ENCODE measurements around the gene ILDR2.

Gene ILDR2, protein sequence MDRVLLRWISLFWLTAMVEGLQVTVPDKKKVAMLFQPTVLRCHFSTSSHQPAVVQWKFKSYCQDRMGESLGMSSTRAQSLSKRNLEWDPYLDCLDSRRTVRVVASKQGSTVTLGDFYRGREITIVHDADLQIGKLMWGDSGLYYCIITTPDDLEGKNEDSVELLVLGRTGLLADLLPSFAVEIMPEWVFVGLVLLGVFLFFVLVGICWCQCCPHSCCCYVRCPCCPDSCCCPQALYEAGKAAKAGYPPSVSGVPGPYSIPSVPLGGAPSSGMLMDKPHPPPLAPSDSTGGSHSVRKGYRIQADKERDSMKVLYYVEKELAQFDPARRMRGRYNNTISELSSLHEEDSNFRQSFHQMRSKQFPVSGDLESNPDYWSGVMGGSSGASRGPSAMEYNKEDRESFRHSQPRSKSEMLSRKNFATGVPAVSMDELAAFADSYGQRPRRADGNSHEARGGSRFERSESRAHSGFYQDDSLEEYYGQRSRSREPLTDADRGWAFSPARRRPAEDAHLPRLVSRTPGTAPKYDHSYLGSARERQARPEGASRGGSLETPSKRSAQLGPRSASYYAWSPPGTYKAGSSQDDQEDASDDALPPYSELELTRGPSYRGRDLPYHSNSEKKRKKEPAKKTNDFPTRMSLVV

GRCh38 chr1:166975361-166976129, at the start of gene ILDR2:
Gene ILDR2 (minus strand): TSS chr1:166975540. CDS start chr1:166975268, 272 bp downstream.
- DNase-seq, result peak; percentile 33

DNA sequence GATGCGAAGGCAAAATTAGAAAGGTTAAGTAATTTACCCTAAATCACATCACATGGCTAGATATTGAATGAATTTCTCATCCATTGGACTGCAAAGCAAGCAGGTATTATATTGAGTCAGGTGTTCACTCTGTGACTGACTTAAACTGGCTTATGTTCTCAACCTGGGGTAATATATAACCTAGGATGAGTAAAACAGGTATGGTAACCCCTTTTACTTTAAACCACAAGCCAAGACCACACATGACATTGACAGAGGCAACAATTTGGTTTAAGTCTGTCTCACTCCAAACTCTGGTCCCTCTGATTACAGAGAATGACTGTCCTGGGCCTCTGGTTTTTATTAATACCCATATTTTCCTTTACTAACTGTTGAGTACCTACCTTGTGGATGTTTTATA, 47.0 kb upstream of the ILDR2 start:
- DNase-seq, result no peak

- no peak for DNase-seq
These were observed 40.9 kb upstream of the ILDR2 start for GRCh38 chr1:167016100-167016750.

DNA sequence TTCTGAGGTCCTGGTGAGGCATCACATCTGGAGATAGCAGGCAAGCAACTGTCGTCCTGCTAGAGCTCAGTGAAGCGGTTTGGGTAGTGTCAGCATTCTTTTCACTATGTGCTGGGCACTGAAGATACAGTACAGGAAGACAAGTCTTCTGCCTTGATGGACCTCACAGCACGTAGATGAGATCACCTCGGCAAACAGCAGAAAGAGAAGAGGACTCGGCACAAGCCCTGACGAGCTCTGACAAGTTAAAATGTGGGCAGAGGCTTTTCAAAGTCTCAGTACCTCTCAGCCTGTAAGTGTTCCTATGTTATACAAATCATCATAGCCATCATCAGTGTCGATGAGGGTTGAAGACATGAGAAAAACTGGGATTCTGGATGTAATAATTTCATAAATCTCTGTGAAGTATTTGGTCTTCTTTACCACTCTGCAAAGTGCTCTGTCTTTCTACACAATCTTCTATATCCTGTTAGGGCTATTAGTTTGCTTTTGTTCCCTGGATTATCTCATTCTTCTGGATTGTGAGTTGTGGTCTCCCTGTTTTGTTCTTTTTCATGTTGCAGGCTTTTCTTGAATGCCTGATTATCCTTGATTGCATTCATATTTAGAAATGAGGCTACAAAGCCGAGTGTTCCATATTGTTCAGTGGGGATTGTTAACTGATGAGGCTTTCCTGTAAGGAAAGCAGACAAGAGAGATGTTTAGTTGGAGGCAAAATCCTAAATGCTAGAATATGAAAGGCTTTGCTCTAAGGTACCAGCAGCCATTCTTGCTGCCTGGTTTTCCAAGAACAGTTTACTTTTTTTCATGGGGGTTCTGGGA, 38.0 kb upstream of the ILDR2 start:
- DNase-seq, result no peak

GRCh38 chr1:167012570-167012969, 37.2 kb upstream of the ILDR2 start:
- DNase-seq, result no peak

GRCh38 chr1:167011560-167012191, 36.3 kb upstream of the ILDR2 start:
- no peak for DNase-seq

DNA sequence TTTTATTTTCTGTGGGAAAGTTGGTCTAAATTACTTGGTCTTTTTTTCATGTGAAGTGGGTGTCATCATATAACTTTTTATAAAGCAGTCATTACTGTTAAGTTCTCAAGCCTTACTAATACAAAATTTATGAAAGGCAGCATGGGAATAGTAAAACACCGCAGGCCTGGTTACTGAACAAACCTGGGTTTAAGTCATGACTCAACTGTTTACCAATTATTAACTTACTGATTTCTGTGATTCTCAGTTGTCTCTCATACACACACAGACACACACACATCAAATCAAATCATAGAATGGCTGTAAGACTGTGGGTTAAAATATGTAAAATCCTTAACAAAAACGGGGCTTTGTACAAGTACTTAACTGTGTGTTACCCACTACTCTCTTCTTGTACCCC, 28.4 kb upstream of the ILDR2 start:
- no peak for DNase-seq

DNA sequence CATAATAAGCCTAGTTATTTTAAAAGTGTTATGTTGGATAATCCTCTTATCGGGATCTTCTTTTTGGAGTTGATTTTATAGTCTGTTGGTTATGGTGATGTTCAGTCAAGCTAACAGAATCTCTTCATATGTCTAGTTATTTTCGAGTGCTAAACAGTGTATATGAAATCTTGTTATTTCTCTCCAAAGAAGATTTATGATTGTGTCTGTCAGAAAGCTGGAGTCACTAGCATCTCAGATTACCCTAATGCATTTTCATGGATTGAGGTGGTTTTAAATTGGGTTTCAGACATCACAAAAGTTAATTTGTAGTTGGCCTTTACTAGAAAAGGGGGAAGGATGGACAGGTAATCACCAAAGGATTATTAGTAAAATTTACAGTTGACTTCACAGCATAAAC, 27.0 kb upstream of the ILDR2 start:
- peak; percentile 7 for DNase-seq

- DNase-seq, result no peak
These were observed 25.2 kb upstream of the ILDR2 start for GRCh38 chr1:167000546-167000945.

- DNase-seq, result peak; percentile 44
These were observed 24.2 kb upstream of the ILDR2 start for GRCh38 chr1:166999500-167000055.

DNA sequence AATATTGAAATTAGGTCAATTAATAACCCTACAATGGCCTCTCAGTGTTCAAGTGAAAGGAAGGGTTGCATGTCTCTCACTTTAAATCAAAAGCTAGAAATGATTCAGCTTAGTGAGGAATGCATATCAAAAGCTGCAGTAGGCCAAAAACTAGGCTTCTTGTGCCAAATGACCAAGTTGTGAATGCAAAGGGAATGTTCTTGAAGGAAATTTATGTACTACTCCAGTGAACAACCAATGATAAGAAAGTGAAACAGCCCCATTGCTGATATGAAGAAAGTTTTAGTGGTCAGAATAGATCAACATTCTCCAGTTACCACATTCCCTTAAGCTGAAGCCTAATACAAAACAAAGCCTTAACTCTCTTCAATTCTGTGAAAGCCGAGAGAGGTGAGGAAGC, 23.7 kb upstream of the ILDR2 start:
- no peak for DNase-seq

GRCh38 chr1:166988974-166989515, 13.7 kb upstream of the ILDR2 start, which contains the start of gene MAEL:
Gene MAEL (plus strand): TSS chr1:166989280. CDS start chr1:166989353, 73 bp downstream.
- DNase-seq, result no peak

DNA sequence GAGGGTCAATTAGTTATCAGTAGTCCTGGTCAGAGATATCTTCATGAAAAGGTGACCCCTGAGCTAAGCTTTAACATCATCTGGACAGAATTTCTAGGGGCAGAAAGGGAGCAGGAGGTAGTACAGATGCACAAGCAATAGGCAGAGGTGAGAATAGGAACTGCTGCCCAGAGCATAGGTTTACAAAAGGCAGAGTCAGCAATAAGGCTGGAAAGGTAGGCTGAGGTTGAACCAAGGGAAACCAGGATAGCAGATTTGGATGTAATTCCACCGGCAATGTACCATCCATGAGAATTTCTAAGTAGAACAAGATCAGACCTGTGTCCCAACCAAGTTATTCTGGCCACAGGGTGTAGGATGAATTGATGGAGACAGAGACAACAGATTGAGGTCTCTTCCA, 6.2 kb upstream of the ILDR2 start:
- DNase-seq, result no peak

DNA sequence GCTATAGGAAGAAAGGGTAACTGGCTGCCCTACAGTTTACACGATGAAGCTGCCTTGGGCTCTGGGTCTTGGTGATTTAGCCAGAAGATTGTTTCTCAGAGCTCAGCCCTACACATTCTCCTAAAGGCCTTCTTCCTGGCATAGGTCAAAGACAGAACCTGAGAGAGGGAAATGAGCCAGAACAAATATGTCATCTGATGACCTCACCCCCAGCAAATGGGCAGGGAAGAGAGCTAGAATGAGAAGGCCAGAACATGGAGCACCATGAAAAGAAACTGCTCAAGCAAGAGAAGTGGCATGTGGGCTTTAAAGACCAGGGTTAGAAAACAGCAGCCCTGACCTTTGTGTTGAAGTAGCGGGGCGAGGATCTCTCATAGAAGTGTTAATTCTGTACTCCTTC, 5.5 kb upstream of the ILDR2 start:
- DNase-seq, result no peak

- no peak for DNase-seq
These were observed 5.0 kb upstream of the ILDR2 start for GRCh38 chr1:166980383-166980782.

DNA sequence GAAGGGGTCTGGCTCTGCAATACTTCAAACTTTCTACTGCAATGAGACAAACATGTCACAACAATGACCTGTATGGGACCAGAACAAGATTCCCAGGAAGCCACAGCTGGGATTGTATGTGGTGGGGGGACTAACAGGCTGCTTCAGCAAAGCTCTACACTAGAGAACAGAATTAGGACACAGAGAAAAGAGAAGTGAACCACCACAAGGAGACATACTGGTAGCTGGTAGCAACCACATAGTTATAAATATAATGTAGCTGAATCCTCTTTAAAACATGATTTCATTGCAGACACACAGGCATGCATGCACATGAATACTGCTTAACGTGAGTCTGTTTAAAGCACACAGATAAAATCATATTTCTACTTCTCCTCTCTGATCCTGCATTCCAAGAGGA, 3.5 kb upstream of the ILDR2 start:
- DNase-seq, result no peak

DNA sequence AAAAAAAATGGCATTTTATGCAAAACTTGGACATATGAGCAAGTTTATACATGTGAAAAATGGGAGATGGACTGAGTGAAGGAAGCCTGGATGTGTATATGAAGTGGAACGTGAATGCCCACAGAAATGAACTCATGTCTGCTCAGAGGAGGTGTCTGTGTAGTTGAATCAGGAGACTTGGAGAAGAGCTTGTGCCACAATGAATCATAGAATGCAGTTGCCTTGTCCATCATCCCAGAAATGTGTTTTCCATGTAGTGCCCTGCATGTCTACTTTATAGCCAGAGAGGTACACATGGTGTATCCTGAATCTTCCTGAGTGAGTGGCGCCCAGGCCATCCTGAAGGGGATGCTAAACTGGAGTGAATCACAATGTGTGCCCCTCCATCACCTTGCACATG, 2.6 kb upstream of the ILDR2 start:
- DNase-seq, result no peak

- DNase-seq, result peak; percentile 17
These were observed 544 bp downstream of the ILDR2 start for GRCh38 chr1:166974647-166975345.

DNA sequence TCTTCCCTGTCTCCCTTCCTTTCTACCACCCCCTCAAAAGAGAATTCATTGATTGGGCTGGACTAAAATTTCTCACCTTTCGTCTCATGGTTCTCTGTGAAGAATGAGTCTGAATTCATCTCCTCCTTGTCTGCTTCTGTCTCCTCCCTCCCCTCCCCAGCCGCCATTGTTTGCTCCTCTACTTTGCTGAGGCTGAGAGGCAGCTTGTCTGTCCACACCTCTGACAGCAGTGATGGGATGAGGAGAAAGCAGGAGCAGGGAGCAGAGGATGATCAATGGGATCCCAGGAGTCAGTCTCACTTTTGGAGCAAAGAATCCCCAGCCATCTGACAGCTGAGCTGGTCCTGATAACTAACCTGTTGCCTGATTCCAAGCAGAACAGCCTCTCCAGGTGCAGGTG, 2.5 kb downstream of the ILDR2 start:
- DNase-seq, result no peak

- no peak for DNase-seq
These were observed 3.1 kb downstream of the ILDR2 start for GRCh38 chr1:166972193-166972592.
